GM21717 (cell line): Measurements from ENCODE around the gene EFS.
"Not testable (repeated sequence)": the region's sequence is repeated elsewhere in the genome, so short reads cannot be mapped to it uniquely, and the experiment has no call there.

Experiments
- ATAC-seq: cut with Tn5 transposase; IDR thresholded peaks from one replicate; pipeline ENCODE4 v1.9.1; 2021; ENCODE audit warnings: mild to moderate bottlenecking, moderate library complexity; ENCODE audit not compliant: unreplicated experiment

Gene EFS

GRCh38 chr14:23400496-23401149, 35.7 kb upstream of the EFS start:
- ATAC-seq = not testable (repeated sequence)

GRCh38 chr14:23399591-23399990, 34.6 kb upstream of the EFS start:
- ATAC-seq = no peak

DNA sequence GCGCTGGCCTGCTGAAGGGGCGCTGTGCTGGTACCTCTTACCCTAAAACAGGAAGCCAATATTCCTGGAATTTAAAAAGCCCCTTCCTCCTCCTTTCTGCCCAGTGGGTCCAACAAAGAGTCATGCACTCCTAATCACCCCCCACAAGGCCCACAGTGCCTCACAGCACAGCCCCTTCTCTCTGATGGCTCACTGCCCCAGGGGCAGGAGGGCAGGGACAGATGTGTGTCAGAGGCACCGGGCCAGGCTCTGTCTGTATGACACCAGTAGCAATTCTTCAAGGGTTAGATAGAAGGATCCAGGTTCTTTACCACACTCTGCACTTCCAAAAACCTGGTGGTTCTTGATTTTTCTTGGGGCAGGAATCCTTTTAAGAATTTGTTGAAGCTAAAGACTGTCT, 34.2 kb upstream of the EFS start:
- ATAC-seq = no peak

DNA sequence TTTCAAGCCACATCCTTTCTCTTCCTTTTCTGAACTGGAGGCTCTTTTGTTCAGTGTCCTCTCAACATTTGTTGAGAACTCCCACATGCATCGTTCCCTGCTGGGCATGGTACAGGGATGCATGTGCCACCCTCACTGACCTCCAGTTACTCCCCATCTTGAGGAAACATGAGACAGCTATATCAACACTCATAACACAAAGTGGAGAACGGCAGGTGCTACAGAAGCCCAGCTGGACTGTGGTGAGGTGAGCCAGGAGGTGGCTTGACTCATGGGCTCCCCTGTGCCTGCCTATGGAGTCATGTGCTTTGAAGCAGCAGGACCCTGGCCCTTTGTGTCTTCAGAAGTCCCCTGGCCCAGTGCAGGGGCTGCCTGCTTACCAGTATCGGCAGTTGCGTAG, 33.4 kb upstream of the EFS start:
- no peak for ATAC-seq

DNA sequence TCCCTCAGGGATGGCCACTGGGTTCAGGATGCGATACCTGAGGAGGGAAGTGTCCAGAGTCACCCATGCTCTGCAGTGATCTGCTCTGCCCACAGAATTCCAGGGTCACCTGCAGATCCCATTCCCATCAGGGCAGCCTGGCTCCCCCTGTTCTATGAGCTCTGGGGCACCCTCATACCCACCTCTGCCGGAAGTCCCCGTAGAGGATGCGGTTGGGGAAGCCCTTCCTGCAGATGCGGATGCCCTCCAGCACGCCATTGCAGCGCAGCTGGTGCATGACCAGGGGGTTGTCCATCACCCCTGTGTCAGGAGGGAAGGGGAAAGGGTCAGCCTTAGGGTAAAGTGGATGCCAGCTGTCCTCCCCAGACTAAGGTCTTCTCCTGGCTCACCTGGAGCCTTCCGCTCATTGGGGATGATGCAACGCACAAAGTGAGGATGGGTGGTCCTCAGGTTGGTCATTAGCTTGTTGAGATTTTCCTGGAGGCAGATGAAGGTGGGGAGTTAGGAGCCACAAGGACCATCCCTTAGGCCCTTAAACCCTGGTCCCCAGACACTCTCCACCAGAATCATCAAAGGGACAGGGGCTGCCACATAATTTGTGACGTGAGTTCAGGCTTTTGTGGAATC, 31.9 kb upstream of the EFS start:
- no peak for ATAC-seq

DNA sequence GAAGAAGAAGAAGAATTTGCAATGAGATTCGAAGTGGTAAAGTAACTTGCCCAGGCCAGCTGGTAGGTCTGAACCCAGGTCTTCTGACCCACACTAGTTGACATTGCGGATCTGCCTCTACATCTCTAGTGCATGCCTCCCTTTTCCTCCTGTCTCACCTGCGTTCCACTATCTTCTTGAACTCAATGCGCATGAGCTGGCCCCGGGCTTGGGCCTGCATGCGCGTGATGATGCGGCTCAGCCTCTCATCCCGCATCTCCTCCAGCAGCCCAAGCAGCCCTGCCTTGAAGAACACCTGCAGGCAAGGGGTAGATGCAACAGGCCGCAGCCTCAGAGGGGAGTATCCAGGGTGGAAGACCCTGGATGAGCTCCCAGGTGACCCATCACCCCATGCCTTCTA, 31.2 kb upstream of the EFS start:
- ATAC-seq = no peak

DNA sequence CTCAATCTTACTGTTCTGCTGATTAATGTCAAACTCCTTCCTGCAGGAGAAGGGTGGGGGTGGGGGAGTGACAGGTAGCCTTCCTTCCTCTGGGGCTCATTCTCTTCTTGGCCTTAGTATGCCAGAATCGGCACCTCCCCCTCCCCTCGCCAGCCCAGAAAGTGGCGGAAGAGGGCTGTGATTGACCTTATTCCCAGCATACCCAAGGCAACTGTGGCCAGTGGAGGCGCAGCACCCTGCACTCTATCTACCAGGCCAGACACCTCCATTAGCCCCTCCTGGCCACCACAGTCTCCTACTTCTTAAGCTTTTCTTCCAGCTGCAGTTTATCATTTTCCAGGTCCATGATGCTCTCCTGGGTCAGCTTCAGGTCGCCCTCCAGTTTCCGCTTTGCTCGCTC, 27.6 kb upstream of the EFS start:
- no peak for ATAC-seq

- not testable (repeated sequence) for ATAC-seq
These were observed 24.9 kb upstream of the EFS start for GRCh38 chr14:23389871-23390270.

DNA sequence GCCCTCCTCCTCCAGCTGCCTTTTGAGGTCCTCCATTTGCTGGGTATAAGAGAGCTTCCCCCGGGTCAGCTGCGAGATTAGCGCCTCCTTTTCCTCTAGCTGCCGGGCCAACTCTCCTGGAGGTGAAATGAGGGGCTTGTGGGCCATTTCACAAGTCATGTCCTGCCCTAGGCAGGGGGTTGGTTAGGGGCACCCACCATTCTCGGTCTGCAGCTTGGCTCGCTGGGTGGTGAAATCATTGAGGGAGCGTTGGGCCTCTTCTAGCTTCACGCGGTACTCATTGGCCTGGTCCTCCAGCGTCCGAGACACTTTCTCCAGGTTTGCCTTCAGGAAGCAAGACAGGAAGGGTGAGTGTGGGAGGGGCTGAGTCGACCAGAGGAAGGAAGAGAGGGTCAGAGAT, 24.4 kb upstream of the EFS start:
- ATAC-seq = no peak

GRCh38 chr14:23388996-23389395, 24.0 kb upstream of the EFS start:
- ATAC-seq = no peak

- no peak for ATAC-seq
These were observed 23.2 kb upstream of the EFS start for GRCh38 chr14:23387916-23388882.

DNA sequence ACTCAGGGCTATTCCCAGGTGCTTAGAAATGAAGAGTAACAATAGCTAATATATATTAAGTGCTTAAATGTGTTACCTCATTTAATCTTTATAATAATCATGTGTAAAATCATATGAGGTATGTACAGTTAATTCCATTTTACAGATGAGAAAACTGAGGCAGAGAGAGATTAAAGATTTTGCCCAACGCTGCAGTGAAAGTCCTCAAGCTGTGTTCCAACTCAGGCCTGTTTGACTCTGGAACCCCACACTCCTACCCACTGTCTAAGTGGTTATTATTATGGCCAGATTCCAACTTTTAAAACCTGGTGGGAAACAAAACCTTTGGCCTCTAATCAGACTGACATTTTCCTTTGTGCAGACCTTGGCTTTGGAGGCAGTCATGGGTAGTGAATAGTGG, 22.0 kb upstream of the EFS start:
- no peak for ATAC-seq

- not testable (repeated sequence) for ATAC-seq
These were observed 21.3 kb upstream of the EFS start for GRCh38 chr14:23386266-23386657.

DNA sequence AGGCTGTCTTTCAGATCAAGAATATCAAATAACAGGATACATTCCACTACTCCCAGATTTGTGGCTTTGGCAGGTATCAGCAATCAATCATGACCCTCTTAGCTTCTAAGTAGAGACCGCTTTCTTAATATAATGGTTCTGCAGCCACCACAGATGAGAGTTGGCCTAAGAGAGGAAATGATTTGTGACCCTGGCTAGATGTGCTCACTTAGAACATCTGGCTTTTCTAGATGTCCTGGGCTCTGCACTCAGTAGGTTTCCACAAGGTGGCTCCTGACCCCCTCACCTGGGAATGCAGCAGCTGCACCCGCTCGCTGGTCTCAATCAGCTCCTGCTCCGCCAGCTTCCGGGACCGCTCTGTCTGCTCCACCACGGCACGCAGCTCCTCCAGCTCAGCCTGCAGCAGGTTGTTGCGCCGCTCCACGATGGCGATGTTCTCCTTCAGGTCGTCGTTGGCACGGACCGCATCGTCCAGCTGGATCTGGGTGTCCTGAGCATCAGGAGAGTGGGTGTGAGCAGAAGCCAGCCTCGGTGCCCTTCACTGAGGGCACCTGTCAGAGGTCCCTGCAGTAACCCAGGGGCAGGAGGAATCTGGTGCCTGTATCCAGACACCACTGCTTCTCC, 20.8 kb upstream of the EFS start:
- ATAC-seq = no peak

DNA sequence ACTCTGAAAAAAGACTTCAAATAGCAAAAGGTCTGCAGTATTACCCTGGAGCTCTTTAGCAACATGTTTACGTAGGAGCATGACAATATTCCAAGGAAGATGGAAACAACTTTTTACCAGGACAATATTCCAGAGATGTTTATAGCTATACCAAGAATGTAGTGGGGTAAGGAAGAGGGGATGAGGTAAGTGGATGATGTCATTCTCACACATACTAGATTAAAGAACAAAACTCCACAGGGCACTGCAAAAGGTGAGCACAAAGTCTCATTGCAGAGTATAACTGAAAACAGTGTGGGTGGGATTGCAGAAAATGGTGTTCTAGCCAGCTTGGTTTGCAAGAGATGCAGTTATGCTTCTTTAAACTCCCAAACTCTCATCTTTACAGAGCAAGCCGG, 20.3 kb upstream of the EFS start:
- no peak for ATAC-seq

DNA sequence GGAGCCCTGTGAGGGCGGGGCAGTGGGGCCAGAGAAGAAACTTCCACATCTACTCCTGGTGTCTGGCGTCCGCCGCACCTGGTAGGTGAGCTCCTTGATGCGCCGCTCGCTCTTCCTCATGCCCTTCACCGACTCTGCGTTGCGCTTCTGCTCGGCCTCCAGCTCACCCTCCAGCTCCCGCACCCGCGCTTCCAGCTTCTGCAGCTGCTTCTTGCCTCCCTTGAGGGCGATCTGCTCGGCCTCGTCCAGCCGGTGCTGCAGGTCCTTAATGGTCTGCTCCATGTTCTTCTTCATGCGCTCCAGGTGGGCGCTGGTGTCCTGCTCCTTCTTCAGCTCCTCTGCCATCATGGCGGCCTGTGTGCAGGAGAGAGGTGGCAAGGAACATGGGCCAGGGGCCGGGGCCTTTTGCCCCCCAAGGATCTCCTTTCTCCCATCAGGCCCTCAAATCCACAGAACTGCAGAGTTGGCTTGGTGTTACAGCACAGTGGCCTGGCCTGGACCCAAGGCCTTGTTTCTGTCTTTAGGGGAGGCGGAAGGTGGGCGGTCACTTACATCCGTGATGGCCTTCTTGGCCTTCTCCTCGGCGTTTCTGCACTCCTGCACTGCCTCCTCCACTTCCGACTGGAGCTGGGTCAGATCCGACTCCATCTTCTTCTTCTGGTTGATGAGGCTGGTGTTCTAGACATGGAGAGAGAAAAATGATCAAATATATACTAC, 19.6 kb upstream of the EFS start:
- no peak for ATAC-seq

DNA sequence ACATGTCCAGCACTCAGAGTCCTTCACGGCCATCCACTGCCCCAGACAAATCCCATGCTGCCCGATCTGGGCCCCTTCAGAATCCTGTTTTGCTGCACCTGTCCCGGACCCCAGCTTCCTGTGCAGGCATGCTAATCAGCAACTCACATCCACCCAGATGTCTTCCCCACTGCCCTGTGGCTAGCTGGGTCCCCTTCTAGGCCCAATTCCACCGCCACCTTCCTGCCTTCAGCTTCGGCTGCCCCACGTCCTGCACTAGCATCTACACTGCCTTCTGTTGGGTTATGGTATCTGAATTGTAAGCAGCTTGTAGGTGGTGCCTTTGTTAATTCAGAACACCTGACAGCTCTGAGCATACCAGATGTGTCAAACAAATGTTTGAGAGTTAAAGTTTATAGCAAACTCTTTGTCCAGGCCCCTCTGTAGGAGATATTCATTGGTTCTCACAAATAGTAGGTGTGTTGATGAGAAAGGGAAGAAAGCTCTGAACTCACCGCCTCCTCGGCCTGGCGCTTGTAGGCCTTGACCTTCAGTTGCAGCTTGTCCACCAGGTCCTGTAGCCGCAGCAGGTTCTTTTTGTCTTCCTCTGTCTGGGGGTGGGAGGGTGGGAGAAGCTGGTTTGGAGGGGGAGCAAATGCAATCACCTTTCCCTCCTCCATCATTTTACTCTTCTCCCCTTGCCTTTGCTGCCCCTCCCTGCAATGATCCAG, 17.9 kb upstream of the EFS start:
- ATAC-seq = no peak

GRCh38 chr14:23382276-23382675, 17.3 kb upstream of the EFS start:
- no peak for ATAC-seq

DNA sequence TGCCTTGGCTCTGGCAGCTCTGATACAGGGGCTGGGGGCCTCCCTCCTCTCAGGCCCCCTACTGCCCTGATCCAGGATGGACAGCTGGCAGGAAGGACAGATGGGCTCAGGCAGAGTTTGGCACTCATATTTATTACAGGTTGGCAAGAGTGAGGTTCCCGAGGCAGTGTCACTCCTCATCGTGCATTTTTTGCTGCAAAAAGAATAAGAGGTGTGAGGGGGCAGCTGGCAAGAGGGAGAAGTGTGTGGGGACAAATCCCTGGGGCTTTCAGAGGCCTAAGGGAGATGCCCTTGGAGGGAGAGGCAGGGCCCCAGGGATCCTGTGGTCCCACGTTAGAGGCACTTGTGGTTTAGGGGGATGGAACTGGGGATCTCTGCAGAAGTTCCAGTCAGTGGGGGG, 16.9 kb upstream of the EFS start:
- no peak for ATAC-seq

GRCh38 chr14:23380976-23381375, 16.0 kb upstream of the EFS start:
- ATAC-seq = no peak
